MM.1S (cell line): ENCODE data around the gene EBF3.

Source experiments
- DNase-seq: peaks from one replicate; pipeline ENCODE4 v3.0.0-alpha.2; 2015
- H2AFZ ChIP-seq: fragments of 300-600 bp; sonication (generic); 2 replicates; pipeline ENCODE4 v1.6.0; 2016; ENCODE audit warnings: antibody characterized with exemption, low read length
- H3F3A ChIP-seq: fragments of 300-600 bp; sonication (generic); 2 replicates; pipeline ENCODE4 v1.6.1; 2016; ENCODE audit warnings: mild to moderate bottlenecking, antibody characterized with exemption, low read length, moderate library complexity, mixed read lengths; ENCODE audit not compliant: insufficient read depth
- H3K27ac ChIP-seq: fragments of 300-600 bp; sonication (generic); 2 replicates; pipeline ENCODE4 v1.5.1; 2016; ENCODE audit warnings: mild to moderate bottlenecking, low read length
- H3K27me3 ChIP-seq: fragments of 300-600 bp; sonication (generic); replicated peaks from 2 replicates; pipeline ENCODE4 v1.6.0; 2016; ENCODE audit warnings: low read length; ENCODE audit not compliant: insufficient read depth
- H3K36me3 ChIP-seq: fragments of 300-600 bp; sonication (generic); replicated peaks from 2 replicates; pipeline ENCODE4 v1.6.1; 2016; ENCODE audit warnings: mild to moderate bottlenecking, low read length, mixed read lengths; ENCODE audit not compliant: insufficient read depth
- H3K4me1 ChIP-seq: fragments of 300-600 bp; sonication (generic); 2 replicates; pipeline ENCODE4 v1.6.1; 2016; ENCODE audit warnings: low read length, mixed read lengths
- H3K4me2 ChIP-seq: fragments of 300-600 bp; sonication (generic); 2 replicates; pipeline ENCODE4 v1.6.0; 2016; ENCODE audit warnings: low read depth, low read length
- H3K4me3 ChIP-seq: fragments of 300-600 bp; sonication (generic); 2 replicates; pipeline ENCODE4 v1.5.1; 2016; ENCODE audit warnings: low read length, mixed read lengths
- H3K79me2 ChIP-seq: fragments of 300-600 bp; sonication (generic); 2 replicates; pipeline ENCODE4 v1.6.1; 2016; ENCODE audit warnings: mixed run types, low read length, mixed read lengths
- H3K9ac ChIP-seq: fragments of 300-600 bp; sonication (generic); 2 replicates; pipeline ENCODE4 v1.6.1; 2016; ENCODE audit warnings: low read length, mixed read lengths
- H3K9me2 ChIP-seq: fragments of 300-600 bp; sonication (generic); replicated peaks from 2 replicates; pipeline ENCODE4 v1.6.1; 2016; ENCODE audit warnings: mild to moderate bottlenecking, low read length, mixed read lengths; ENCODE audit not compliant: insufficient read depth
- H3K9me3 ChIP-seq: fragments of 300-600 bp; sonication (generic); replicated peaks from 2 replicates; pipeline ENCODE4 v1.6.1; 2016; ENCODE audit warnings: mild to moderate bottlenecking, low read length, mixed read lengths; ENCODE audit not compliant: insufficient read depth
- H4K20me1 ChIP-seq: fragments of 300-600 bp; sonication (generic); 2 replicates; pipeline ENCODE4 v1.6.1; 2016; ENCODE audit warnings: mild to moderate bottlenecking, low read length, moderate library complexity, mixed read lengths; ENCODE audit not compliant: insufficient read depth
- CTCF ChIP-seq: fragments of 300-600 bp; sonication (generic); IDR thresholded peaks from 2 replicates; pipeline ENCODE4 v1.5.1; 2016; ENCODE audit warnings: antibody characterized with exemption, low read length, mixed read lengths
- EZH2 ChIP-seq: fragments of 300-600 bp; sonication (generic); optimal IDR thresholded peaks from 2 replicates; pipeline ENCODE3; 2017; ENCODE audit warnings: low read depth, mild to moderate bottlenecking, antibody characterized with exemption, low read length, mixed read lengths
- EZH2phosphoT487 ChIP-seq: fragments of 300-600 bp; sonication (generic); IDR thresholded peaks from 2 replicates; pipeline ENCODE4 v1.6.1; 2018; ENCODE audit warnings: antibody characterized with exemption, low read length

EBF3 gene

GRCh38 chr10:129945526-129945925 lies 18.5 kb downstream of the EBF3 start:
- H3K79me2 ChIP-seq: no peaks in the 10 kb centered on the region
- DNase-seq: no peak
- no peaks in the 10 kb centered on the region for H3K4me1 ChIP-seq
- no peak overlapping the region for H3K27ac ChIP-seq
- H3K9ac ChIP-seq: no peak overlapping the region
- TF ChIP-seq CTCF (no peak), EZH2phosphoT487 (no peak), EZH2 (no peak)
- H3K4me3 ChIP-seq: no peak overlapping the region
- H3K36me3 ChIP-seq: no peaks in the 10 kb centered on the region
- H4K20me1 ChIP-seq: no peaks in the 10 kb centered on the region
- H2AFZ ChIP-seq: no peak overlapping the region
- H3K27me3 ChIP-seq: peaks cover 10% of the 10 kb centered on the region; the same call in 1 of the 2 replicates
- H3K9me2 ChIP-seq: no peaks in the 10 kb centered on the region
- no peaks in the 10 kb centered on the region for H3K9me3 ChIP-seq
- no peak overlapping the region for H3K4me2 ChIP-seq
- H3F3A ChIP-seq: no peaks in the 10 kb centered on the region

- DNase-seq: no peak
- Histone ChIP-seq H3K4me1 (no peaks in the 10 kb centered on the region), H3K9ac (no peak overlapping the region), H3K9me3 (no peaks in the 10 kb centered on the region), H3K4me2 (no peak overlapping the region), H3K9me2 (no peaks in the 10 kb centered on the region), H3K27me3 (peaks cover 10% of the 10 kb centered on the region; the same call in 1 of the 2 replicates), H3K79me2 (no peaks in the 10 kb centered on the region), H4K20me1 (no peaks in the 10 kb centered on the region), H3K27ac (no peak overlapping the region), H3K4me3 (no peak overlapping the region), H3F3A (no peaks in the 10 kb centered on the region), H3K36me3 (no peaks in the 10 kb centered on the region), H2AFZ (no peak overlapping the region)
- TF ChIP-seq EZH2phosphoT487 (no peak), EZH2 (no peak), CTCF (no peak)
Measured at GRCh38 chr10:129945064-129945463, 19.0 kb downstream of the EBF3 start.

- no peak overlapping the region for H3K27ac ChIP-seq
- H3K9me3 ChIP-seq: no peaks in the 10 kb centered on the region
- no peaks in the 10 kb centered on the region for H3K36me3 ChIP-seq
- no peaks in the 10 kb centered on the region for H3K79me2 ChIP-seq
- H3F3A ChIP-seq: no peaks in the 10 kb centered on the region
- H3K27me3 ChIP-seq: peaks cover 10% of the 10 kb centered on the region; the same call in 1 of the 2 replicates
- no peak overlapping the region for H2AFZ ChIP-seq
- no peaks in the 10 kb centered on the region for H3K9me2 ChIP-seq
- H4K20me1 ChIP-seq: no peaks in the 10 kb centered on the region
- no peak for TF ChIP-seq EZH2phosphoT487
- no peak for TF ChIP-seq EZH2
- no peak for TF ChIP-seq CTCF
- no peak overlapping the region for H3K4me2 ChIP-seq
- H3K4me3 ChIP-seq: no peak overlapping the region
- DNase-seq: no peak
- H3K4me1 ChIP-seq: no peaks in the 10 kb centered on the region
- no peak overlapping the region for H3K9ac ChIP-seq
Measured at GRCh38 chr10:129944456-129944855, 19.6 kb downstream of the EBF3 start.
